Parathyroid adenoma (tissue), 2 donors: ENCODE results near the gene RBM19.

Experiments
- H2AFZ ChIP-seq: fragments of 300-600 bp; sonication (generic); one replicate; pipeline ENCODE4 v1.7.0; 2017; ENCODE audit warnings: antibody characterized with exemption, mild to moderate bottlenecking
- H3K27ac ChIP-seq: fragments of 300-600 bp; sonication (generic); one replicate; pipeline ENCODE4 v1.7.0; 2017
- H3K27me3 ChIP-seq: fragments of 300-600 bp; sonication (generic); one replicate; pipeline ENCODE4 v1.7.0; 2017; ENCODE audit warnings: low read length; ENCODE audit not compliant: control insufficient read depth, insufficient read depth
- H3K36me3 ChIP-seq: fragments of 300-600 bp; sonication (generic); one replicate; pipeline ENCODE4 v1.7.0; 2017; ENCODE audit warnings: low read length; ENCODE audit not compliant: control insufficient read depth, insufficient read depth
- H3K4me1 ChIP-seq: fragments of 300-600 bp; sonication (generic); one replicate; pipeline ENCODE4 v1.7.0; 2017; ENCODE audit warnings: control low read depth
- H3K4me2 ChIP-seq: fragments of 300-600 bp; sonication (generic); one replicate; pipeline ENCODE4 v1.7.0; 2017; ENCODE audit warnings: low read length
- H3K4me3 ChIP-seq: fragments of 300-600 bp; sonication (generic); one replicate; pipeline ENCODE4 v1.7.0; 2017; ENCODE audit warnings: low read depth, low read length
- H3K79me2 ChIP-seq: fragments of 300-600 bp; sonication (generic); one replicate; pipeline ENCODE4 v1.7.0; 2017; ENCODE audit warnings: control low read depth
- H3K9ac ChIP-seq: fragments of 300-600 bp; sonication (generic); one replicate; pipeline ENCODE4 v1.7.0; 2017; ENCODE audit warnings: mild to moderate bottlenecking
- H3K9me3 ChIP-seq: fragments of 300-600 bp; sonication (generic); one replicate; pipeline ENCODE4 v1.7.0; 2017; ENCODE audit warnings: low read length; ENCODE audit not compliant: control insufficient read depth
- CTCF ChIP-seq: fragments of 300-600 bp; sonication (generic); IDR thresholded peaks from one replicate; pipeline ENCODE4 v1.7.0; 2017; ENCODE audit warnings: antibody characterized with exemption, mild to moderate bottlenecking
- donor health status: primary hyperparathyroidism.

RBM19 gene

GRCh38 chr12:113935459-113935858 lies 30.7 kb downstream of the RBM19 start:
- no peaks in the 10 kb centered on the region for H3K27me3 ChIP-seq
- H3K79me2 ChIP-seq = no peaks in the 10 kb centered on the region
- H3K9me3 ChIP-seq = no peaks in the 10 kb centered on the region
- H3K27ac ChIP-seq = no peak overlapping the region
- H3K4me2 ChIP-seq = no peak overlapping the region
- H3K4me1 ChIP-seq = no peaks in the 10 kb centered on the region
- no peaks in the 10 kb centered on the region for H3K36me3 ChIP-seq
- H2AFZ ChIP-seq = no peak overlapping the region
- no peak for TF ChIP-seq CTCF
- H3K9ac ChIP-seq = no peak overlapping the region
- no peak overlapping the region for H3K4me3 ChIP-seq

- no peaks in the 10 kb centered on the region for H3K4me1 ChIP-seq
- H3K36me3 ChIP-seq = no peaks in the 10 kb centered on the region
- H3K79me2 ChIP-seq = no peaks in the 10 kb centered on the region
- H3K4me2 ChIP-seq = no peak overlapping the region
- no peak overlapping the region for H2AFZ ChIP-seq
- no peak overlapping the region for H3K27ac ChIP-seq
- H3K4me3 ChIP-seq = no peak overlapping the region
- TF ChIP-seq CTCF = no peak
- H3K27me3 ChIP-seq = no peaks in the 10 kb centered on the region
- H3K9me3 ChIP-seq = no peaks in the 10 kb centered on the region
- no peak overlapping the region for H3K9ac ChIP-seq
Observed at GRCh38 chr12:113934946-113935345, 31.2 kb downstream of the RBM19 start.

GRCh38 chr12:113934060-113934814 lies 31.9 kb downstream of the RBM19 start:
- no peaks in the 10 kb centered on the region for H3K36me3 ChIP-seq
- no peaks in the 10 kb centered on the region for H3K9me3 ChIP-seq
- H3K4me3 ChIP-seq = no peak overlapping the region
- H3K79me2 ChIP-seq = no peaks in the 10 kb centered on the region
- no peak for TF ChIP-seq CTCF
- H3K9ac ChIP-seq = no peak overlapping the region
- no peak overlapping the region for H3K27ac ChIP-seq
- H3K4me2 ChIP-seq = no peak overlapping the region
- H3K27me3 ChIP-seq = no peaks in the 10 kb centered on the region
- no peak overlapping the region for H2AFZ ChIP-seq
- no peaks in the 10 kb centered on the region for H3K4me1 ChIP-seq

GRCh38 chr12:113933201-113933786 lies 32.8 kb downstream of the RBM19 start:
- Histone ChIP-seq H3K4me2 (no peak overlapping the region), H3K27me3 (no peaks in the 10 kb centered on the region), H3K4me1 (no peaks in the 10 kb centered on the region), H2AFZ (no peak overlapping the region), H3K79me2 (no peaks in the 10 kb centered on the region), H3K4me3 (no peak overlapping the region), H3K9ac (no peak overlapping the region), H3K27ac (no peak overlapping the region), H3K36me3 (no peaks in the 10 kb centered on the region), H3K9me3 (no peaks in the 10 kb centered on the region)
- TF ChIP-seq CTCF = no peak
